HCT116 (cell line): ENCODE measurements around the gene NFIB.

Source experiments
- ATF3 ChIP-seq: IDR thresholded peaks from 2 replicates; pipeline ENCODE4 v1.6.1; 2012
- CTCF ChIP-seq, 3 experiments: fragments of 200-600 bp in 1 of 3; sonication (generic) in 1 of 3; IDR thresholded peaks in 2 of 3; conservative IDR thresholded peaks in 1 of 3; 2 replicates each; pipeline ENCODE4 v1.5.1; 2012 to 2017; ENCODE audit warnings: low read depth in 2 of 3, low read length in 2 of 3, antibody characterized with exemption in 1 of 3, borderline replicate concordance in 1 of 3, control low read depth in 1 of 3, mild to moderate bottlenecking in 1 of 3, mixed read lengths in 1 of 3, mixed run types in 1 of 3, moderate library complexity in 1 of 3; ENCODE audit not compliant: insufficient read depth in 1 of 3
- POLR2AphosphoS5 ChIP-seq: IDR thresholded peaks from 2 replicates; pipeline ENCODE4 v1.6.1; 2011; ENCODE audit warnings: mild to moderate bottlenecking, low read depth, low read length, moderate library complexity
- RAD21 ChIP-seq: IDR thresholded peaks from 2 replicates; pipeline ENCODE4 v1.6.1; 2012; ENCODE audit warnings: low read depth, mild to moderate bottlenecking
- REST ChIP-seq: IDR thresholded peaks from 2 replicates; pipeline ENCODE4 v1.6.1; 2012; ENCODE audit warnings: low read depth
- TCF7L2 ChIP-seq: IDR thresholded peaks from 2 replicates; pipeline ENCODE4 v1.7.0; 2011; ENCODE audit warnings: borderline replicate concordance, inconsistent platforms; ENCODE audit not compliant: insufficient read depth, insufficient read length; ENCODE audit errors: extremely low read depth
- ZNF274 ChIP-seq: fragments of 200-500 bp; sonication (Bioruptor generic); IDR thresholded peaks from 2 replicates; pipeline ENCODE4 v1.6.1; 2014; ENCODE audit warnings: mild to moderate bottlenecking, low read depth, low read length, inconsistent platforms

GRCh38 chr9:14350754-14351153 is 36.8 kb upstream of the NFIB start:
- TF ChIP-seq TCF7L2, result no peak
- TF ChIP-seq CTCF (IDR thresholded peaks at IDR 0.05 in 2 of 3, conservative IDR thresholded peaks at IDR 0.05 in 1 of 3; ENCODE audit: borderline replicate concordance in 1 of 3, insufficient read depth in 1 of 3, low read depth in 2 of 3, low read length in 2 of 3), result no peak
- no peak for TF ChIP-seq RAD21
- no peak for TF ChIP-seq ATF3
- no peak for TF ChIP-seq ZNF274
- no peak for TF ChIP-seq POLR2AphosphoS5
- no peak for TF ChIP-seq REST
